Measurements from ENCODE around the gene MYO5B. TPM values are rescaled to one million over a fixed set of nuclear protein-coding genes. Genes with fewer than 3 reads are reported as not detected.

Gene MYO5B
- total RNA-seq, 4 donors from 2014 or later, result 0.05 to 0.60 (median 0.35) TPM

DNA sequence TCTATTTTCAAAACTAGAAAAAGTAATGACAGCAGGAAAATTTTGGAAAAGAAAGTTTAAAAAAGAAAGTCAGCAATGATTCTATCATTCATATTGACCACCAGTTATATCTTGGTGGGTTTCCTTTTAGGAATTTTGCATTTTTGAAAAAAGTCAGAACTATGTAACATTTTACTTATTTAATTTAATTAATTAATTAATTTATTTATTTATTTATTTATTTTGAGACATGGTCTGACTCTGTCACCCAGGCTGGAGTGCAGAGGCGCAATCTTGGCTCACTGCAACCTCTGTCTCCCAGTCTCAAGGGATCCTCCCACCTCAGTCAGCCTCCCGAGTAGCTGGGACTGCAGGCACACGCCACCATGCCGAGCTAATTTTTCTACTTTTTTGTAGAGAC lies 231.7 kb downstream of the MYO5B start:
- DNase-seq (no peak), ATAC-seq (no peak)
- no peak overlapping the region for H3K27ac ChIP-seq
- H3K36me3 ChIP-seq, result no peaks in the 10 kb centered on the region
- H3K27me3 ChIP-seq, result no peaks in the 10 kb centered on the region
- intact Hi-C loops (cut with DNase I; ENCODE audit: low total_unique reads) (no loop called here), in situ Hi-C loops (cut with MboI; ENCODE audit: low sequenced_read_pairs in 4 of 4) (no loop called here)
- H3K4me3 ChIP-seq, result no peak overlapping the region
- no peaks in the 10 kb centered on the region for H3K4me1 ChIP-seq
- TF ChIP-seq, protein P1, sequence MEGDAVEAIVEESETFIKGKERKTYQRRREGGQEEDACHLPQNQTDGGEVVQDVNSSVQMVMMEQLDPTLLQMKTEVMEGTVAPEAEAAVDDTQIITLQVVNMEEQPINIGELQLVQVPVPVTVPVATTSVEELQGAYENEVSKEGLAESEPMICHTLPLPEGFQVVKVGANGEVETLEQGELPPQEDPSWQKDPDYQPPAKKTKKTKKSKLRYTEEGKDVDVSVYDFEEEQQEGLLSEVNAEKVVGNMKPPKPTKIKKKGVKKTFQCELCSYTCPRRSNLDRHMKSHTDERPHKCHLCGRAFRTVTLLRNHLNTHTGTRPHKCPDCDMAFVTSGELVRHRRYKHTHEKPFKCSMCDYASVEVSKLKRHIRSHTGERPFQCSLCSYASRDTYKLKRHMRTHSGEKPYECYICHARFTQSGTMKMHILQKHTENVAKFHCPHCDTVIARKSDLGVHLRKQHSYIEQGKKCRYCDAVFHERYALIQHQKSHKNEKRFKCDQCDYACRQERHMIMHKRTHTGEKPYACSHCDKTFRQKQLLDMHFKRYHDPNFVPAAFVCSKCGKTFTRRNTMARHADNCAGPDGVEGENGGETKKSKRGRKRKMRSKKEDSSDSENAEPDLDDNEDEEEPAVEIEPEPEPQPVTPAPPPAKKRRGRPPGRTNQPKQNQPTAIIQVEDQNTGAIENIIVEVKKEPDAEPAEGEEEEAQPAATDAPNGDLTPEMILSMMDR (IDR thresholded peaks at IDR 0.05 in 4 of 5, conservative IDR thresholded peaks at IDR 0.05 in 1 of 5), result no peak
- TF ChIP-seq POLR2A (IDR thresholded peaks at IDR 0.05), result no peak
- H3K9me3 ChIP-seq, result no peaks in the 10 kb centered on the region

GRCh38 chr18:49961271-49961670 lies 233.7 kb downstream of the MYO5B start:
- in situ Hi-C loops (cut with MboI; ENCODE audit: low sequenced_read_pairs in 4 of 4), result no loop called here
- Histone ChIP-seq H3K4me1 (no peaks in the 10 kb centered on the region), H3K27me3 (no peaks in the 10 kb centered on the region), H3K4me3 (no peak overlapping the region), H3K9me3 (no peaks in the 10 kb centered on the region), H3K36me3 (no peaks in the 10 kb centered on the region), H3K27ac (no peak overlapping the region)
- intact Hi-C loops (cut with DNase I; ENCODE audit: low total_unique reads), result no loop called here
- ATAC-seq (no peak), DNase-seq (no peak)
- no peak for TF ChIP-seq POLR2A (IDR thresholded peaks at IDR 0.05)
- TF ChIP-seq, protein P1 (IDR thresholded peaks at IDR 0.05 in 4 of 5, conservative IDR thresholded peaks at IDR 0.05 in 1 of 5), result no peak

- TF ChIP-seq, protein P1 (IDR thresholded peaks at IDR 0.05 in 4 of 5, conservative IDR thresholded peaks at IDR 0.05 in 1 of 5), result no peak
- TF ChIP-seq POLR2A (IDR thresholded peaks at IDR 0.05), result no peak
- Histone ChIP-seq H3K9me3 (no peaks in the 10 kb centered on the region), H3K4me3 (no peak overlapping the region), H3K27ac (no peak overlapping the region), H3K27me3 (no peaks in the 10 kb centered on the region), H3K4me1 (no peaks in the 10 kb centered on the region), H3K36me3 (no peaks in the 10 kb centered on the region)
- no peak for ATAC-seq
- no peak for DNase-seq
- intact Hi-C loops (cut with DNase I; ENCODE audit: low total_unique reads), result no loop called here
- in situ Hi-C loops (cut with MboI; ENCODE audit: low sequenced_read_pairs in 4 of 4), result no loop called here
These were observed 234.6 kb downstream of the MYO5B start for GRCh38 chr18:49960376-49960775.

DNA sequence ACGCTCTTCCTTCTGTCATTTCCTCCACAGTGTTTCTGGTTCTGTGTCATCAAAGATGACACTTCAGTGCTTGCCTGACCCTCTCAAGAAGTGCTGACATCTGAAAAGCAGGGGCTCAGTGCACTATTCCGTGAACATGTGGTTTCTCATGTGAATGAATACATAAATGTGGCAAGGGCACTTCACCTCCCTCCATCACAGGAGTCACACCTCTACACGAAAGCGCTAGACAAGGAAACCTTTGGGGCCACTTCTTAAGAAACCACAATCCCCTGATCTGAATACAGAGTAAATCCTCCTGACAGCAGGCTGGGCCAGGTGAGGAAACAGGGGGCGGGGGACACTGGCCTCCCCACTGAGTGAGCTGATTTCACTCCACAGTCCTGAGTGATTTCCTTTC lies 235.8 kb downstream of the MYO5B start:
- intact Hi-C loops (cut with DNase I; ENCODE audit: low total_unique reads), result no loop called here
- H3K36me3 ChIP-seq, result no peaks in the 10 kb centered on the region
- no peak overlapping the region for H3K27ac ChIP-seq
- no peaks in the 10 kb centered on the region for H3K4me1 ChIP-seq
- no peaks in the 10 kb centered on the region for H3K9me3 ChIP-seq
- no peak overlapping the region for H3K4me3 ChIP-seq
- no peak for TF ChIP-seq POLR2A (IDR thresholded peaks at IDR 0.05)
- TF ChIP-seq, protein P1 (IDR thresholded peaks at IDR 0.05 in 4 of 5, conservative IDR thresholded peaks at IDR 0.05 in 1 of 5), result no peak
- ATAC-seq (no peak), DNase-seq (no peak)
- in situ Hi-C loops (cut with MboI; ENCODE audit: low sequenced_read_pairs in 4 of 4), result no loop called here
- H3K27me3 ChIP-seq, result no peaks in the 10 kb centered on the region

DNA sequence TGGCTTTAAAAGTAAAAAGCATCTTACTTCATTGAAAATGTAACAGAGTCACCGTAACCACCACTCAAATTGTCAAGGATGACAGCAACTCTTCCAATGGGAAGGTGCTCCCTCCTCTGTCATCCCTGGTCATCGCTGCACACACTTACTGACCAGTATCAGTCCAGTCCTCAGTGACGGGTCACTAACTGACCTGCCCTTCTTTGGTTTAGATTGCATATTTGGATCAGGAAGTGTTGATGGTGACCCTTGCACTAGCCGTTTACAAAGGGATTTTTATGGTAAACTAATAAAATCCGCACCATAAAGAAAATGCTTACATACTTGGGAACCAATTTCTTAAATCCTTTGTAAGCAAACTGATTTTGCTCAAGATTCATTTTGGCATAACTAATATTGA lies 239.7 kb downstream of the MYO5B start:
- ATAC-seq, result no peak
- no peaks in the 10 kb centered on the region for H3K27me3 ChIP-seq
- intact Hi-C loops (cut with DNase I; ENCODE audit: low total_unique reads) (no loop called here), in situ Hi-C loops (cut with MboI; ENCODE audit: low sequenced_read_pairs in 4 of 4) (no loop called here)
- H3K27ac ChIP-seq, result no peak overlapping the region
- DNase-seq, result no peak
- no peaks in the 10 kb centered on the region for H3K4me1 ChIP-seq
- TF ChIP-seq POLR2A (IDR thresholded peaks at IDR 0.05), result no peak
- TF ChIP-seq, protein P1 (IDR thresholded peaks at IDR 0.05 in 4 of 5, conservative IDR thresholded peaks at IDR 0.05 in 1 of 5), result no peak
- no peaks in the 10 kb centered on the region for H3K36me3 ChIP-seq
- no peak overlapping the region for H3K4me3 ChIP-seq
- H3K9me3 ChIP-seq, result no peaks in the 10 kb centered on the region
